Measurements from ENCODE around the gene KRTAP5-11. TPM values are rescaled to one million over a fixed set of nuclear protein-coding genes. Genes with fewer than 3 reads are reported as not detected.
"Not testable (repeated sequence)": the region's sequence is repeated elsewhere in the genome, so short reads cannot be mapped to it uniquely, and the experiment has no call there.

The KRTAP5-11 gene
- total and polyA plus RNA-seq, 4 experiments from 2014 or later: not detected

- CTCF ChIA-PET (ENCODE audit: partially characterized antibody): no interaction called here
- POLR2A ChIA-PET (ENCODE audit: partially characterized antibody): no interaction called here
- Histone ChIP-seq H3K4me3 (ENCODE audit: low read length in 2 of 2) (no peak overlapping the region), H3K27me3 (ENCODE audit: insufficient read depth, low read length) (no peaks in the 10 kb centered on the region), H3K9me3 (ENCODE audit: control insufficient read depth in 1 of 2, low read length in 2 of 2) (no peaks in the 10 kb centered on the region), H3K27ac (ENCODE audit: low read depth, low read length) (no peak overlapping the region), H3K36me3 (ENCODE audit: insufficient read depth, low read length) (no peaks in the 10 kb centered on the region), H3K4me1 (ENCODE audit: insufficient read depth, low read length) (no peaks in the 10 kb centered on the region)
- Mint-ChIP-seq H3K36me3 (peaks cover 0 to 4% of the 10 kb centered on the region in 2 donors), H3K4me3 (no peak overlapping the region), H3K27me3 (peaks cover 8 to 15% of the 10 kb centered on the region in 2 donors), H3K27ac (no peak overlapping the region), H3K4me1 (no peaks in the 10 kb centered on the region), H3K9me3 (peaks cover 0 to 9% (median 3%) of the 10 kb centered on the region in 8 donors)
- DNase-seq: no peak
- intact Hi-C loops (cut with micrococcal nuclease): no loop called here
Observed at GRCh38 chr11:71535825-71536224, 46.9 kb downstream of the KRTAP5-11 start.

GRCh38 chr11:71534711-71535608, 47.7 kb downstream of the KRTAP5-11 start:
- intact Hi-C loops (cut with micrococcal nuclease); H3K4me3 ChIP-seq (ENCODE audit: low read length in 2 of 2); H3K27ac Mint-ChIP-seq; CTCF ChIA-PET (ENCODE audit: partially characterized antibody); H3K27me3 ChIP-seq (ENCODE audit: insufficient read depth, low read length); DNase-seq; H3K9me3 ChIP-seq (ENCODE audit: control insufficient read depth in 1 of 2, low read length in 2 of 2); H3K36me3 Mint-ChIP-seq; H3K4me1 Mint-ChIP-seq; H3K36me3 ChIP-seq (ENCODE audit: insufficient read depth, low read length); H3K4me3 Mint-ChIP-seq; POLR2A ChIA-PET (ENCODE audit: partially characterized antibody); H3K4me1 ChIP-seq (ENCODE audit: insufficient read depth, low read length); H3K27ac ChIP-seq (ENCODE audit: low read depth, low read length); H3K9me3 Mint-ChIP-seq: not testable (repeated sequence)
- peaks cover 9 to 12% of the 10 kb centered on the region in 2 donors for H3K27me3 Mint-ChIP-seq

- H3K27ac ChIP-seq (ENCODE audit: low read depth, low read length): no peak overlapping the region
- no peaks in the 10 kb centered on the region for H3K4me1 Mint-ChIP-seq
Observed at GRCh38 chr11:71532036-71532610, 50.6 kb downstream of the KRTAP5-11 start.

More at GRCh38 chr11:71532036-71532610, 50.6 kb downstream of the KRTAP5-11 start:
- peaks cover 2 to 5% of the 10 kb centered on the region in 2 donors for H3K27me3 Mint-ChIP-seq
- Histone ChIP-seq H3K9me3 (ENCODE audit: control insufficient read depth in 1 of 2, low read length in 2 of 2) (no peaks in the 10 kb centered on the region), H3K4me1 (ENCODE audit: insufficient read depth, low read length) (no peaks in the 10 kb centered on the region), H3K4me3 (ENCODE audit: low read length in 2 of 2) (no peak overlapping the region), H3K36me3 (ENCODE audit: insufficient read depth, low read length) (no peaks in the 10 kb centered on the region), H3K27me3 (ENCODE audit: insufficient read depth, low read length) (no peaks in the 10 kb centered on the region)
- no peak overlapping the region for H3K4me3 Mint-ChIP-seq
- ChIA-PET POLR2A (ENCODE audit: partially characterized antibody) (no interaction called here), CTCF (ENCODE audit: partially characterized antibody) (no interaction called here)
- no peaks in the 10 kb centered on the region for H3K9me3 Mint-ChIP-seq
- H3K27ac Mint-ChIP-seq: no peak overlapping the region
- intact Hi-C loops (cut with micrococcal nuclease): no loop called here
- H3K36me3 Mint-ChIP-seq: no peaks in the 10 kb centered on the region
- DNase-seq: no peak

Other genes starting within 250 kb of the KRTAP5-11 start
- gene DHCR7, start 134.5 kb downstream of the KRTAP5-11 start, total RNA-seq: 10 to 100 TPM; 15.3 to 16.2 TPM
- gene DHCR7, start 134.5 kb downstream of the KRTAP5-11 start, polyA plus RNA-seq: 10 to 100 TPM; 17.7 to 18.0 TPM
- 100 to 1,000 TPM; 233 to 243 TPM for gene NADSYN1, start 129.7 kb downstream of the KRTAP5-11 start, total RNA-seq
- gene NADSYN1, start 129.7 kb downstream of the KRTAP5-11 start, polyA plus RNA-seq: 10 to 100 TPM; 35.9 to 39.2 TPM
- not detected for gene KRTAP5-7, start 55.6 kb downstream of the KRTAP5-11 start, total RNA-seq
- gene KRTAP5-7, start 55.6 kb downstream of the KRTAP5-11 start, polyA plus RNA-seq: not detected
- not detected for gene KRTAP5-8, start 44.9 kb downstream of the KRTAP5-11 start, total RNA-seq
- not detected for gene KRTAP5-8, start 44.9 kb downstream of the KRTAP5-11 start, polyA plus RNA-seq
- not detected for gene KRTAP5-9, start 34.5 kb downstream of the KRTAP5-11 start, total RNA-seq
- gene KRTAP5-9, start 34.5 kb downstream of the KRTAP5-11 start, polyA plus RNA-seq: not detected
- not detected for gene KRTAP5-10, start 17.3 kb downstream of the KRTAP5-11 start, total RNA-seq
- gene KRTAP5-10, start 17.3 kb downstream of the KRTAP5-11 start, polyA plus RNA-seq: not detected